ENCODE results near the gene GAMT.
A peak's percentile ranks its signal among the peaks of the same experiment; 100 is the strongest.
"Not testable (repeated sequence)": the region's sequence is repeated elsewhere in the genome, so short reads cannot be mapped to it uniquely, and the experiment has no call there.

GAMT gene

DNA sequence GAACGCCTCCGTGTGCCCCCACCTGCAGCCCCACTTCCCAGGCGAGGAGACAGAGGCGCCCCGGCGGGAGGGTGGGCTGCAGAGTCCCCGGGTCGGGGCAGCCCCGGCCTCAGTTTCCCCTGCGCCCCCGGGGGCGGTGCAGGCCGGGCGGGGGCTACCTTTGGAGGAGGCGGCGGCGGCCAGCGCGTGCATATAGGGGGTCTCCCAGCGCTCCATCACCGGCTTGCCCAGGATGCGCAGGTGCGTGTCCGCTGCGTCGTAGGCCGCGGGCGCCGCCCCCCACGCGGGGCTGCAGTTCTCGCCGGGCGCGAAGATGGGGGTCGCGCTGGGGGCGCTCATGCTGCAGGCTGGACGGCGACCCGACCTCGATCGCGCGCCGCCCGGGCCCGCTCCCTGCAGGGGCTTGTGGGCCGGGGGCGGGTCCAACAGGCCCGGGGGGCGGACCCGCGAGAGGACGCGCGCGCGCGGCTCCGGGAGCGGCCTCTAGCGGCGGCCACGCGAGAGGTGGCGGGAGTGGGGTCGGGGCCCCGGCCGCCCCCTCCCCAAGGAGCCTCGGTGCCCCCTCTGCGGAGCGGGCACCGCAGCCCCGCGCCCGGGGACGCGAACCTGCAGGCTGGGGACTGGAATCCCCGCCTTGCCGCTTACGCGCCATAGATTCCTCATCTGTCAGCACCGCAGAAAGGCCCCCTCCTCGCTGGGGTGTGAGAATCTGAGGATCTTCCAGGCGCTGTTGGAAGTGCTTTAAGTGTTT lies at the start of gene GAMT:
Gene GAMT, minus strand, starts transcription at position 405 of the 751 bp plus-strand sequence. Its CDS starts 66 bp downstream, at position 339.
- peak; percentile 73 for DNase-seq

DNA sequence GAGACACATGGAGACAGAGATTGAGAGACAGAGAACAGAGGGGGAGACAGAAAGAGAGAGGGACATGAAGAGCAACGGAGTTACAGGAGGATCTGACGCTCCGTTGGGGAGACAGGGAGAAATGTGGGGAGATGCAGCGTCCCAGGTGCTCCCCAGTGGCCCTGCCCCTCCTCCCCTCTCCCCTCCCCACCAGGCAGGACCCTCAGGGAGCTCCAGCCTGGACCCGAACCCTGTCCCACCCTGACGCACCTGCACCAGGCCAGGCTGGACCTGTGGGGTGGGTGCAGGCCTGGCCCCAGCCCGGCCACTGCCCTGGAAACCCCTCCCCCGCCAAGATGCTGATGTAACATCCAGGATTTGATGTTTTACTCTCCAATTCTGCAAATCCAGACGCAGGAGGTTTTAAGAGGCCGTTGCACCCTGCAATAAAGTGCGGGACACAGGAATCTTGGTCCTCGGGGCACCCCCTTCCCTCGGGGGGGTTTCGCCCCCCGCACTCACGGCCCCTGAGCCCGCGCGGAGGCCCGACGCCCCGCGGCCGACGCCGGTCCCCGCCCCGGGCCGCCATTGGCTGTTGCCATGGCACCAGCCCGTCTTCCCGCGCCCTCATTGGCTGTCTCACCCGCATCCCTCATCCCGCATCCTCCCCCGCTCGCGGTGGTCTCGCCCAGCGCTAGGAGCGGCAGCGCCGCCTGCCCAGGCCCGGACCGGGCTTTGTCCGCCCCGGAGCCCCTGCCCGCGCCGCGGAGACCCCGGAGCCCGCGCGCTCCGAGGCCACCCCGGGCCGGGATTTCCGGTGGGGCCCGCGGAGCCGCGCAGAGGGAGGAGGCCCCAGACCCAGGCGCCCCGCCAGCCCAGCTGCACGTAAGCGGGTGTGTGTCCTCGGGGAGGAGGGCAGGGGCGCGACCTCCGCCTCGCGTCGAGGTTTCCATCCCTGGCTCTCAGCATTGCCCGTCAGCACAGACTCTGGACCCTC lies 48.4 kb upstream of the GAMT start, which contains the start of gene APC2:
Gene APC2, plus strand, starts transcription at position 655 of the 976 bp plus-strand sequence. CDS start 2,881 bp downstream, outside the sequence.
- DNase-seq: no peak

DNA sequence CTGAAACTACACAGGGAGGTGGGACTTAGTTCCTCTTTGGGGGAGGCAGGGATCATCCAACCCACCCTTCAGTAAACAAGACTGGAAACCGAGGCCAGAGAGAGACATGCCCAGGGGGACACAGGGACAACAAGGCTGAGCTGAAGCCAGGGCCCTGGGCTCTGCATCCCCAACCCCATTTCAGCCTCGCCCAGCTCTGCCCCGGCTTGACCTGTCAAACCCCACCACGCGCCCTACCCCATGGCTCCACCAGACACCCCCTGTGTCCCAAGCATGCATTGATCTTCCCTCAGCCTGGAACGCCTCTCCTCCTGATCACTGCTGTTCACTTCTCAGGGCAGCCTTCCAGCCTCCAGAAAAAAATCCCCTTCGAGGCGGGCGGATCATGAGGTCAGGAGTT lies 46.6 kb upstream of the GAMT start:
- no peak for DNase-seq

DNA sequence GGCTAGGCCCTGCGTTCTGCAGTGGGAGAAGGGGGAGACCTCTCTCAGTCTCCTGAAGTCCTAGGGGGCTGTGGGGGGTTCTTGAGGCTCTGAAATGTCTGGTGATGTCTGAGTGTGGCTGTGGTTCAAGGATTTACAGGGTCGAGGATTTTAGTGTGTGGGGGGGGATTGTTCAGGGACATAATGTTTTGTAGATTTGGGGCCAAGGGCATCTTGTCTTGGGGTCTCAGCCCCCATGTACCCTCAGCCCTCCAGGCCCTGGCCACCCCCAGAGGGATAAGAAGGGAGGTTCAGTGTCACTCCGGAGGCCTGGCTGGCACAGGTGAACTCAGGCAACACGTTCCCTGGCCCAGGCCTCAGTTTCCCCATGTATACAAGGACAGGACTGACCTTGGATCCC lies 46.2 kb upstream of the GAMT start:
- DNase-seq: no peak

DNA sequence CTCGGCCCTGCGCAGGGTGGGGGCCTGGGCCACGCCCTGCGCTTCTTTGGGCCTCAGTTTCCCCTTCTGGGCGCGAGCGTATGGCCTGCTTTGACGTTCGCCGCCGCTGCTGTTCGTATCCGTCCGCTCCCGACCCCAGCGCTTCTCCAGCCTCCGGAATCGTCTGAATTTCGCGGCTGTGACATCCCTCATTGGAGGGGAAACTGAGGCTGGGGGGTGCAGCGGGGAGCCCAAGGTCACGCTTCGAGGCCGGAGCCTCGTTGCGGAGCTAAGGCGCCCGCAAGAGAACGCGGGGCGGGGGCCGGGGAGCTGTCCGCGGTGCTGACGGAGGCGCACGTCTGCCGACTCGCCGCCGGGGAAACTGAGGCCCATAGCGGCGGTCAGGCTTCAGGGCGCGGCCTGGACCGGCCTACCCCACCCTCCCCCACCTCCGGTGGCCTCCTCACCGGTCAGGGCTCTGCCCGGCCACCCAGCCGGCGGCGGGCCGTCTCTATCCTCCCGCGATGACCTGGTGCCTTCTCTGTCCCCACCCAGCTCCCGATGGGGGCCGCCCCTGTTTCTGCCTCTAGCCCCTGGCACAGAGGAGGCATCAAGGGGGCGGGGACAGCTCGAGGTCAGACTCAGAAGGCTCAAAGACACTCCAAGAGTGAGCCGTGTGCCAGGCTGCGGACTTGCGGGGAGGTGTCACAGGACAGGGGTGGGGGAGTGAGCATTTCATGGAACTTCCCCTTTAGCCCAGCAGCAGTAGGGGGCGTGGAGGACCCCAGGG lies 45.6 kb upstream of the GAMT start:
- DNase-seq: no peak

DNA sequence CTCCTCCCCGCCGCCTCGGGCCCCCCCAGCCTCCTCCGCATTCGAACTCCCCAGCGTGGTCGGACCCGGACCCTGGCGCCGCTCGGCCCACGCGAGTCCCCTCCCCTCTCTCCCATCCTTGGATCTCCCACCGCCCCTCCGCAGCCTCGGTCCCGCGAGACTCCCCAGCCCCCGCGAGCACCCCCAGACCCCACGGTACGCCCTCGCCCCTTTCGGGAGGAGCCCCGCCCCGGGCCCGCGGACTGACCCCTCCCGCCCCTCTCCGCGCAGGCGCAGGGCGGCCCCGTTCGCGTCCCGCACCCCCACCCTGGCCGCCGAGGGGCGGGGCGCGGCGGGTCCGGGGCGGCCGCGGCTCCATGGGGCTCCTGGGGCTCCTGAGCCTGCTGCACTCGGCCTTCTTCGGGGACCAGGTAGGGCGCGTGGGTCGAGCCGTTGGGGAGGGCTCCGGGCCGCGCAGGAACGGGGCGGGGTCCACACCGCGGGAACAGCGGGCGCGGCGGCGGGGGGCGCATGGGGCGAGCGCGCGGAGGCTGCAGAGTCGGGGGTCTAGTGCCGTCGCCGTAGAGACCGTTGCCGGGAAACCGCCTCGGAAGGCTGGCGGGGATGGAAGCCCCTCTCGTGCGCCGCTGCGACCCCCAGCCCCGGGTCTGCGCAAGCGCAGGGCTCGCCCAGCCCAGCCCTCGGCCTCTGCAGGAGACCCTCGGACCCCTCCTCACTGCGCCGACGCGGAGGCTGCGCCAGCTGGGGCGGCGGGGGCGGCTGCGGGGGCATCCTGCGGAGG lies 44.8 kb upstream of the GAMT start:
- no peak for DNase-seq

DNA sequence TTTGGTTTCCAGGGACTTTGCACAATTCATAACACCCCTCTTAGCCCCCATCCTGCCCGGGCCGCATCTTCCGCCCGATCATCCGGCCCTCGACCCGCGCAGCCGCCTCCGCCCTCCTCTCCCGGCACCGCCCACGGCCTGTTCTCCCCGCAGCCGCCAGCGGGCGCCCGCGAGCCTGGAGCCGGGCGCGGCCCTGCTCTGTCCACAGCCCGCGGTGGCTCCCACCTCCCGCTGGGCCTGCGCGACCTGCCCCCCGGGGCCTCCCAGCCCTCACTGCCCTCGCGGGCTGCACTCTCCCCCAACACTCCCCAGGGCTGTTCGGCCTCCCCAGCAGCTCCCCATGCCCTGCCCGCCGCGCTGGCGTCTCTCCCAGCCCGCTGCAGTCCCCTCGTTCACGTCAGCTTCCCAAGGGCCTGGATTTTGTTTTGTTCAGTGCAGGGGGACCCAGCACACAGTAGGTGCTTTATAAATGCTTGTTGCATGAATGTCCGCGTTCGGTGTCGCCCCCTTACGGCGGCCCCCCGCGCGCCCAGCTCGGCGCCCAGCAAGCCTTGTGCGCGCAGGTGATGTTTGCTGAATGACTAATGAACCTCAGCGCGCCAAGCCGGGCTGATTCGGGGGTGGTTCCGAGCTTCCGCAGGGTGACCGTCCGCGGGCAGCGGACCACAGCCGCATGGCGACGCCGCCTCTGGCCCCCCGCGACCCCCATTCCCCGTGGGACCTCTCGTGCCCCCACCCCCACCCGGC lies 44.0 kb upstream of the GAMT start:
- peak; percentile 84 for DNase-seq

DNA sequence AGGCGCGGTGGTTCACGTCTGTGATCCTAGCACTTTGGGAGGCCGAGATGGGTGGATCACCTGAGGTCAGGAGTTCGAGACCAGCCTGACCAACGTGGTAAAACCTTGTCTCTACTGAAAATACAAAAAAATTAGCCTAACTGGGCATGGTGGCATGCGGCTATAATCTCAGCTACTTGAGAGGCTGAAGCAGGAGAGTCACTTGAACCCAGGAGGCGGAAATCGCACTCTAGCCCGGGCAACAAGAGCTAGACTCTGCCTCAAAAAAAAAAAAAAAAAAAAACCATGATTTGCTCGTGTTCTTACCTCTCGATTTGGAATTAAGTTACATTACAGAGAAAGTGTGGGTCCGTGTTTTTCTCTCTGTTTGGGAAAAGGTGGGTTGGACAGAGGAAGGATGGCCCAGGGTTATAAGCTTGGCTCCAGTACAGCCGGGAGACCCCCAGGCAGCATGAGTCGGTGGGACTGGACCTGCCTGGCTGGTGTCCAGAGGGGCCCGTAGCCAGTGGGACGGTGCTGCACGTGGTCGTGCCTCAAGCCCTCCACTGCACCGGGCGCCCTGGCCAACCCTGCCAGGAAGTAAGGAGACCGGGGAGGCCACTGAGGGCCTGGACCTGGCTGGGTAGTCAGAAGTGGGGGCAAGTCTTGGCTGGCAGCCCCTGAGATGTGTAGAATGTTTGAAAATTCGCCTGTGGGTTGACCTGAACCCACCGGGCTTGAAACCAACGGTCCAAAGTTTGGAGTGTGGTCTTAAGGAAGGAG lies 40.5 kb upstream of the GAMT start:
- no peak for DNase-seq

DNA sequence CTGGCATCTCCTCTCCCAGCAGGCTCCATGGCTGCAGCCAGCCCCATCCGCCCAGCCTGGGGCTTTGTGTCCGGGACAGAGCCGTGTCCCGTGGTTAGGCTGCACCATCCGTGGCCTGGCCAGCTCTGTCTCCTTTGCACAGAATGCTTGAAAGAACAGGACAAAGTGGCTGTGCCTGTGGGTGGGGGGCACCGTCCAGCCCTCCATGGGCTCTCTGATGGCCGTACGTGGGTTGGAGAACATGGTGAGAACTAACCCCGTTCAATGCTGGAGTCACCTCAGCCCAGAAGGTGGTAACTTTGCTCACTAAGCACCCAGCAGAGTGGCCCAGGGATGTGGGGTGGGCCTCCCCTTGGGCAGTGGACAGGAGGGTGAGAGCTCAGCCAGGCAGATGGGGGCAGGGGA lies 39.7 kb upstream of the GAMT start:
- no peak for DNase-seq

DNA sequence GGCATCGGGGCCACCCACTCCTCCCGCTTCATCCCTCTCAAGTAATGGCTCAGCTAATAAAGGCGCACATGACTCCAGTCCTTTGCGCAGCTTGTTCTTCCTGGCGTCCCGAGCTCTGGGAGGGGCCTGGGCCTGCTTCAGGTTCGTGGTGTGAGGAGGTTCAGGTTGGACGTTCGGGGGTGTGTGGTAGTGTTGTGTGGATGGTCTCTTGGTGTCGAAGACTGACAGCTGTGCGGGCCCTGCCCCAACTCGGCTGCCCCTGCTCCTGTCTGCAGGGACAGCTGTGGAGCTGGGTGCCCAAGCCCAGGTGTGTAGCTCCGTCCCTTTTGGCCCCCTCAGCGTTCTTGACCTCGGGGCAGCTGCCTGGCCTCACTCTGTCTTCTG lies 39.1 kb upstream of the GAMT start:
- DNase-seq: no peak

DNA sequence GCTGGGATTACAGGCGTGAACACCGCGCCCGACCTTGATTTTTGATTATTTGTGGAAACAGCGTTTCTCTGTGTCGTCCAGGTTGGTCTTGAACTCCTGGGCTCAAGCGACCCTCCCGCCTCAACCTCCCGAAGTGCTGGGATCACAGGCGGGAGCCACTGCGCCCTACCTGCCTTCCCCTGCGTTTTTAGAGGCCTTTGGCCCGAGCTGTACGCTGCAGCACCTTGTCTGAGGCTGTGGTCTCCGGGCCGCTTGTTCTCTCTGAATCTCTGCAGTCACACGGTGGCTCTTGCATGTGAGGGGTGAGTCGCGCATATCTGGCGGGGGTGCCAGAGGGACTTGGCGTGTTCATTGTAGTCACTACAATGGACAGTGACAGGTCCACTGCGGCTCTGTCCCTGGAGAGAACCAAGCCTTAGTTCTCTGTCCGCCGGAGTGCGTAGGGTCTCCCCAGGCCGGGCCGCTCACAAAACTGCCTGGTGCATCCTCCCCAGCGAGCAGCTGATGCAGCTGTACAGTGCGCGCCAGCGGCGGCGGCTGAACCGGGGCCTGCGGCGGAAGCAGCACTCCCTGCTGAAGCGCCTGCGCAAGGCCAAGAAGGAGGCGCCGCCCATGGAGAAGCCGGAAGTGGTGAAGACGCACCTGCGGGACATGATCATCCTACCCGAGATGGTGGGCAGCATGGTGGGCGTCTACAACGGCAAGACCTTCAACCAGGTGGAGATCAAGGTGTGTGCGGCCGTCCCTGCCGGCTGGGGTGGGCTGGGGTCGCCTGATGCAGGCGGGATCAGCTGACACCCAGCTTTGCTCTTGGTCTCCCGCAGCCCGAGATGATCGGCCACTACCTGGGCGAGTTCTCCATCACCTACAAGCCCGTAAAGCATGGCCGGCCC lies 38.4 kb upstream of the GAMT start:
- not testable (repeated sequence) for DNase-seq

DNA sequence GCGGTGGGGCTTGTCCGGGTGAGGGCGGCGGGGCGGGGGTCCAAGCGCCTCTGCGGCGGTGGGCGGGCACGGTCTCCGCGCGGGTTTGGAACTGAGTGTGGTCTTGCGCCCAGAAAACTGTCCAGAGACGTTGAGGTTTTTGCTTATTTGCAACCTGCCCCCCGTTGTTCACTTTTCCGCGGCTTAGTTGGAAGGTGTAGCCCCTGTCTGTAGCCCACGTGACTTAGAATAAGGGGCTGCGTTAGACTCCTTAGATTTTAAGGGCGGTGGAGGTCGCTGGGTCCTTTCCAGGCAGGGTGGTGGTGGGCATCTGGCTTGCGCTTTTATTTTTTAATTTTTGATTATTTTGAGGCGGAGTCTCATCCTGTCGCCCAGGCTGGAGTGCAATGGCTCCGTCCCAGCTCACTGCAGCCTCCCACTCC lies 37.6 kb upstream of the GAMT start:
- DNase-seq: no peak

DNA sequence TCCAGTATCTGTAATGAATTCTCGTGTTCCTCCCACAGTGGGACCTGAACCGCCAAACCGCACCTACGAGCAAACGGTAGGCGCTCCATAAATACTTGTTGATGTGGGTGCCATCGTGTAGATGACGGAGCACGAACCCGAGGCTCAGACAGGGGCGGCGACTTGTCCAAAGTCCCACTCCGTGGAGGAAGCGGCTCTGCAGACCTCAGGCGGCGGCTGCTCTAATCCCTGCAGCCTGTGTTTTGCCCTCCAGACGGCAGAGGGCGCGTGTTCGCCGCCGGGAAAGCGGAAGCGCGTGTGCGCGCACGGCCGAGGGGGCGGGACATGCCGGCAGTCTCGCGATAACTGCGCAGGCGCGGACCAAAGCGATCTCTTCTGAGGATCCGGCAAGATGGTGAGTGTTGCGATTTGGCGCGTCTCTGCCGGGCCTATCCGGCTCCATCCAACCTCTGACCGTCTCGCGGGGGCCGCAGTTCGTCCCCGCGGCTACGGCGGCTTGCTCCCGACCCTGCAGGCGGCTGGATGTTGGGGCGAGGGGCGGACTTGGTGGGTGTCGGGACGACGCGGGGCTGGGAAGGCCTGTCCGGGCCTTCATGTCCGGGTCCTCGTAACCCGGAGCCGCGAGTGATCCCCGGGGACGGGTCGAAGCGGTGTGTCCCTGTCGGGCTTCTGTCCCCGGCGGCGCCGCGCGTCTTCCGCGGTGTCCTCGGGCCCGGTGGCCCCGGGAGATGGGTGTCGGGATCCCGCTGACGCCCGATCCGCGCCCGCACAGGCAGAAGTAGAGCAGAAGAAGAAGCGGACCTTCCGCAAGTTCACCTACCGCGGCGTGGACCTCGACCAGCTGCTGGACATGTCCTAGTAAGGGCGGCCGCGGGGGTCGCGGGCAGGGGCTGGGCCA lies 36.9 kb upstream of the GAMT start, which contains the start of gene RPS15:
Gene RPS15, plus strand, starts transcription at position 362 of the 898 bp plus-strand sequence. Its CDS starts 30 bp downstream, at position 392.
- peak; percentile 96 for DNase-seq

DNA sequence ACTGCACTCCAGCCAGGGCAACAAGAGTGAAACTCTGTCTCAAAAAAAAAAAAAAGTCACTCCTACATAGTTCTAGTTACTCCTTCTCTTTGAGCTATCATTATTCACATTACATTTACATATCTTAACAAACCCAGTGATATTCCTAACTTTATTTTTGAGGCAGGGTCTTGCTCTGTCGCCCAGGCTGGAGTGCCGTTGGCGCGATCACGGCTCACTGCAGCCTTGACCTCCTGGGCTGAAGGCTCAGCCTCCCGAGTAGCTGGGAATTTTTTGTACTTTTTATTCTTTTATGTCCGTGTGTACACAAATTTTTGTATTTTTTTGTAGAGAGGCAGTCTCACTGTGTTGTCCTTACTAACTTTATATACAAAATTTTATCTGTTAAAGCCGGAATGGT lies 36.3 kb upstream of the GAMT start:
- DNase-seq: no peak

DNA sequence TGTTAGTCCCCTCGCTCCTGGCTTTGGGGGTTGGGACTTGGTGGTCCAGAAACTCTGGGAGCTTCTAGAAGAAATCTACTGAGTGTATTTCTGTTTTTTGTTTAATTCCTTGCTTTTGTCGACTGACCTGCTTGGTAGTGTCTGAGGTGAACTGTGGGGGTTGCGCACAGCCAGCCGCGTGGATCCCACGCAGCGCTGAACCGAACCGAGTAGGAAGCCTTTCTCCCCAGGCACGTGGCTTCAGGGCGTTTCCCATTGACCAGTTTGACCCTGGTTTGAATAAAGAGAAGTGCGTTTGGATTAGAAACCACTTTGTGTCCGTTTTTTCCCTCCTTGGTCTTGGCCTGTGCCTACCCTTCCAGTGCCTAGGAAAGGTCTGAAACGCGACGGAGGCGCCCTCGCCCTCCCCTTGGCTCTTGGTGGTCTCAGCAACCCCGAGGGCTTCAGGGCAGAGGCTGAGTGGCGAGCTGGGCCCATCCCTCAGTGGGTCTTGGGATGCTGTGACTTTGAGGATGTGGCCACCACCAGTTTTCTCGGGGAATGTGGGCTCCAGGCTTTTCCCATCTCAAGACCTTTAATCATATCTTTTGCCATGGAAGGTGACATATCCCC lies 34.1 kb upstream of the GAMT start:
- DNase-seq: no peak

DNA sequence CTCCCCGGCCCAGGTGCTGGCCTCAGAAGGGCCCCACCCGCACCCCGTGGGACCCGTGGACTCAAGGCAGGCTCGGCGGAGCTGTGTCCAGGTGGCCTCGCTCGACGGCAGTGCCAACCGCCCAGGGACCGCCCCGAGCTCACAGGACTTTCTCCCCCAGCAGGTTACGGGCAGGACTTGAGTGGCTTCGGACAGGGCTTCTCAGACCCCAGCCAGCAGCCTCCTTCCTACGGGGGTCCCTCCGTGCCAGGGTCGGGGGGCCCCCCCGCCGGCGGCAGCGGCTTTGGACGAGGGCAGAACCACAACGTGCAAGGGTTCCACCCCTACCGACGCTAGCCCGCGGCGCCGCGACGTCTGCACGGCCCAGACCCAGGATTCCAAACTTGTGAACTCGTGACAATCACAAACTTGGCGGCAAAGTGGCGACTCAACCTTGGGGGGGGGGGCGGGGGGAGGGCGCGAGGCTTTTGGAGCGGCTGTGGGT lies 33.3 kb upstream of the GAMT start:
- no peak for DNase-seq

DNA sequence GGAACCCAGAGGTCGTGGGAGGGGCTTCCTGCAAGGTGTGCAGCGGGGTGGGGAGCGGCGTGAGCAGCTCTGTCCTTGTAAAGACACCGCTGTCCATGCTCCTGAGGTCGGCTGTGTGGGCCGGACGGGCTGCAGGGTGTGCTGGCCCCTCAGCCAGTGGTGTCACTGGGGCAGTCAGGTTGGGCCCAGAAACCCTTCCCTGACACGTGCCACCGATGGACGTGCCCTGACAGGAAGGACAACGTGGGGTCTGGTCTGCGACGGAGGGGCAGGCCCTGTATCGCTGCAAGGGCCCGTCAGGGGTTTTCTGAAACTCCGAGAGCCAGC lies 32.7 kb upstream of the GAMT start:
- no peak for DNase-seq

Data from activated T-cell treated with anti-CD3 and anti-CD28 coated beads, Interleukin-2, amount 50 U/mL, for 1 hour (primary cell).